ENCODE measurements around the gene CDC20.

CDC20 gene

DNA sequence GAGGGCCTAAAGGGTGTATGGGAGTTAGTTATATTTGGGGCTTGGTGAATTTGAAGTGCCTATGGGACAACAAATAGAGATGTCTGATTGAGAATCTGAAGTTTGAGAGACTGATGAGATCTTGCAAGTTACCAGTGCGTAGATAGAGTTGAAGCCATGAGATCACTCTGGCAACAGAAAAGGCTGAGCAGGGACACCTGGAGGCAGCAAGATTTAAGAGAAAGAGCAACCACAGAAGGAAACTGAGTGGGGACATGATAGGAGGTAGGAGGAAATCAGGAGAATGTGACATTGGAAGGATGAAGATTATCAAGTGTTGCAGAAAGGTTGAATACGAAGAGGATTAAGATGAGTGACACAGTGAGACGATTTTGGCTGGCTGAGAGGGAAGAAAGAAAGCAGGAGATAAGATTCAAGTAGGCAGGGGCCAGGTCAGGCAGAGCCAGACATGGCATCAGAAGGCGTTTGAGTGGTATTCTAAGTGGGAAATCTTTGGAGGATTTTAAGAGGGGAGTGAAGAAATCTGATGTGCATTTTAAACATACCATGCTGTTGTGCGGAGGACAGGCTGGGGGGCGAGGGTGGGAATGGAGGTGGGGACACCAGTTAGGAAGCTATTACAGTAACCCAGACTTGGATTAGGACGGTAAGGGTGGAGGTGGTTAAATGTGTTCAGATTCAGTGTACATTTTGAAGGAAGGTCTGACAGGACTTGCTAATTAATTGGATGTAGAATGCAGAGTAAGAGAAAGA lies 24.2 kb upstream of the CDC20 start:
- H3K9me3 ChIP-seq (ENCODE audit: control insufficient read depth, insufficient read depth, low read length), result no peaks in the 10 kb centered on the region
- no peaks in the 10 kb centered on the region for H3K36me3 ChIP-seq (ENCODE audit: control insufficient read depth, insufficient read depth, low read length)
- no peak overlapping the region for H3K4me3 ChIP-seq (ENCODE audit: low read depth, low read length)
- H3K9ac ChIP-seq (ENCODE audit: low read depth, low read length), result no peak overlapping the region
- no peaks in the 10 kb centered on the region for H3K27me3 ChIP-seq (ENCODE audit: control insufficient read depth, insufficient read depth, low read length)
- H3K4me1 ChIP-seq (ENCODE audit: control insufficient read depth, insufficient read depth, low read length), result peaks cover 3% of the 10 kb centered on the region

DNA sequence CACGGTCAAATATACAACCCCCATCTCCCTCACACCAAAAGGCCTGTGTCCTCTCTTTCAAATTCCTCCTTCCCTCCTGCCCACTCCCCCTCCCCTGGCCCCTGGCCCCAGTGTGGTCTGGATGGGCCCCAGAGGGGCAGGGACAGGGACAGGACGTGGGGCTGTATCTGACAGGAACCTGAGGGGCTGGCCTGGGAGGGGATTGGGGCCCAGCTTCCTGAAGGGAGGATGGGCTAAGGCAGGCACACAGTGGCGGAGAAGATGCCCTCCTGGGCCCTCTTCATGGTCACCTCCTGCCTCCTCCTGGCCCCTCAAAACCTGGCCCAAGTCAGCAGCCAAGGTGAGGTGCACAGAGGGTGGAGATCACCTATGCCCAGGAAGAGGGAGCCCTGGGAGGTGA lies 21.2 kb upstream of the CDC20 start, which contains the start of gene MPL:
MPL (plus strand) TSS at position 231 of the 400 bp plus-strand sequence; CDS start at position 262, 31 bp downstream.
- Histone ChIP-seq H3K4me1 (ENCODE audit: control insufficient read depth, insufficient read depth, low read length) (no peaks in the 10 kb centered on the region), H3K36me3 (ENCODE audit: control insufficient read depth, insufficient read depth, low read length) (no peaks in the 10 kb centered on the region), H3K9ac (ENCODE audit: low read depth, low read length) (no peak within 1 kb of the TSS), H3K9me3 (ENCODE audit: control insufficient read depth, insufficient read depth, low read length) (no peaks in the 10 kb centered on the region), H3K4me3 (ENCODE audit: low read depth, low read length) (no peak within 1 kb of the TSS), H3K27me3 (ENCODE audit: control insufficient read depth, insufficient read depth, low read length) (no peaks in the 10 kb centered on the region)

DNA sequence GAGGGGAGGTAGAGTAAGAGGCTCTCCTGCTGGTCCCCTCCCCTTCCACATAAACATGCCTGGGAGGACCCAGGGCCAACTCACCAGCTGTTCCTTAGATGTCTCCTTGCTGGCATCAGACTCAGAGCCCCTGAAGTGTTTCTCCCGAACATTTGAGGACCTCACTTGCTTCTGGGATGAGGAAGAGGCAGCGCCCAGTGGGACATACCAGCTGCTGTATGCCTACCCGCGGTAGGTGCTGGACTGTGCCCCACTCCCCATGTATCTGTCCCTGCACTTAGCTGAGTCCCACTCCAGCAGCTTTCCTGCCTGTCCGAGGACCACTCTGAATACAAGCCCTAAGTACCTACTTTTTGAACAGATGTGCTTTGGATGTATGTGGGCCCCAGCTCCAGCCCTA lies 20.8 kb upstream of the CDC20 start:
- Histone ChIP-seq H3K9me3 (ENCODE audit: control insufficient read depth, insufficient read depth, low read length) (no peaks in the 10 kb centered on the region), H3K27me3 (ENCODE audit: control insufficient read depth, insufficient read depth, low read length) (no peaks in the 10 kb centered on the region), H3K4me1 (ENCODE audit: control insufficient read depth, insufficient read depth, low read length) (no peaks in the 10 kb centered on the region), H3K9ac (ENCODE audit: low read depth, low read length) (no peak overlapping the region), H3K4me3 (ENCODE audit: low read depth, low read length) (no peak overlapping the region), H3K36me3 (ENCODE audit: control insufficient read depth, insufficient read depth, low read length) (no peaks in the 10 kb centered on the region)

DNA sequence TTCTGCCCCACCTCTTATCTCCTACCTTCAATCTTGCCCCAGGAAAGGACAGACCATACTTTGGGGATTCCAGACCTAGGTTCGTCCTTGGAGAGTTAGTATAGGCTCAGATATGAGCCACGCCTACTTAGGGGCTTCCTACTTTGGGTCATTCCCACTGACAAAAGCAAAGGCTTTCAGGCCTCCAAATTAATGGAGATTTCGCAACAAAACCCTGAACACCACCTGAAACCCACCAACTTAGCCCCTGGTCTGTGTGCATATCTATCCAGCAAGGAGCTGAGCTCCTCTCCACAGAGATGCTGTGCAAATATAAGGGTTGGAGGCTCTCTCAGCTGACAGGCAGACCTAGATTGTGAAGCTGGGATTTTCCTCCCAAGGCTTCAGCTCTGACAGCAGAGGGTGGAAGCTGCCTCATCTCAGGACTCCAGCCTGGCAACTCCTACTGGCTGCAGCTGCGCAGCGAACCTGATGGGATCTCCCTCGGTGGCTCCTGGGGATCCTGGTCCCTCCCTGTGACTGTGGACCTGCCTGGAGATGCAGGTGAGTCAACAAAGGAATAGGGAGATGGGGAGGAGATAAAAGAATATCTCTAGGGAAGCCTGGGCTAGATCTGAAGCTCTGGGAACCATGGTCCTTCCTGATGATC lies 19.1 kb upstream of the CDC20 start:
- Histone ChIP-seq H3K36me3 (ENCODE audit: control insufficient read depth, insufficient read depth, low read length) (no peaks in the 10 kb centered on the region), H3K9me3 (ENCODE audit: control insufficient read depth, insufficient read depth, low read length) (no peaks in the 10 kb centered on the region), H3K27me3 (ENCODE audit: control insufficient read depth, insufficient read depth, low read length) (no peaks in the 10 kb centered on the region), H3K9ac (ENCODE audit: low read depth, low read length) (no peak overlapping the region), H3K4me3 (ENCODE audit: low read depth, low read length) (no peak overlapping the region), H3K4me1 (ENCODE audit: control insufficient read depth, insufficient read depth, low read length) (no peaks in the 10 kb centered on the region)

DNA sequence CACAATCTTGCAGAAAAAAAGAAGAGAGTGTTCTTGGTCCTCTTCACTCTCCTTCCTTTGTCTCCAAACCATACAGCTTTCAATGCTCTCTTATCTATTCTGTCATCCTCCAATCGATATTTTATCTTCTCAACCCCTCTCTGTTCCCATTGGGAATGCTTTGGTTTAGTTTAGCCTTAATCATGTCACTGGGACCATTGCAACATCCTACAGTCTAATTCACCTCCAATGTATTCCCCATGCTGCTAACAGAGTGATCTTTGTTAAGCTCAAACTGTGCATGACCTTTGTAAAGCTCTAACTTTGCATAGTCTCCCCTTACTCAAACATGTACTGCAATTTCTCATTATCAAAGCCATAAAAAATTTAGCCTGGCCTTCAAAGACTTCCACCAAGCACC lies 18.2 kb upstream of the CDC20 start:
- Histone ChIP-seq H3K9me3 (ENCODE audit: control insufficient read depth, insufficient read depth, low read length) (no peaks in the 10 kb centered on the region), H3K4me1 (ENCODE audit: control insufficient read depth, insufficient read depth, low read length) (no peaks in the 10 kb centered on the region), H3K27me3 (ENCODE audit: control insufficient read depth, insufficient read depth, low read length) (no peaks in the 10 kb centered on the region), H3K36me3 (ENCODE audit: control insufficient read depth, insufficient read depth, low read length) (no peaks in the 10 kb centered on the region), H3K4me3 (ENCODE audit: low read depth, low read length) (no peak overlapping the region), H3K9ac (ENCODE audit: low read depth, low read length) (no peak overlapping the region)

DNA sequence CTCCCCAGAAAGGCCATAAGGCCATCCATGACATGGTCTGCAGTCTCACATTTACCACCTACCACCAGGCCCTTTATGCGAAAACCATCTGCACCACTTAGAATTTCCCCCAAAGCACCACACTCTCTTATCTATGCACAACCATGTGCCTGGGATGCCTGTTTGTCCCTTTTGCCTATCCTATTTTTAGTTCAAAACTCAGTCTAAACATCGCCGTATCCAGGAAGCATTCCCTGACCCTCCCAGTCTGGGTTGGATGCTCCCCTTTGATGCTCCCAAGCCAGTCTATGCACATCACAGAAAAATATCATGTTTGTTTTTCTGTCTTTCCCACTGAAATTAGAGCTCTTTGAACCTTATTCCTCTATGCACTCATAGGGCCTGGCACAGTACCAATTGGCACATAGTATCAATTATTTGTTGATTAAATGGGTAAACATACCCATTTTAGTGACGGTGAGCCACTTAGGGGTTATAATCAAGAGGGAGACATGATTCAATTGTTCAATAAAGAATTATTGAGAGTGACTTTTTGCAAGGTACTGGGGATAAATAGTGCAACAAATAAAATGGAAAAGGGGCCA lies 14.4 kb upstream of the CDC20 start:
- no peak overlapping the region for H3K9ac ChIP-seq (ENCODE audit: low read depth, low read length)
- no peak overlapping the region for H3K4me3 ChIP-seq (ENCODE audit: low read depth, low read length)
- H3K4me1 ChIP-seq (ENCODE audit: control insufficient read depth, insufficient read depth, low read length), result peaks cover 2% of the 10 kb centered on the region
- H3K9me3 ChIP-seq (ENCODE audit: control insufficient read depth, insufficient read depth, low read length), result no peaks in the 10 kb centered on the region
- peaks cover 21% of the 10 kb centered on the region for H3K27me3 ChIP-seq (ENCODE audit: control insufficient read depth, insufficient read depth, low read length)
- H3K36me3 ChIP-seq (ENCODE audit: control insufficient read depth, insufficient read depth, low read length), result no peaks in the 10 kb centered on the region

DNA sequence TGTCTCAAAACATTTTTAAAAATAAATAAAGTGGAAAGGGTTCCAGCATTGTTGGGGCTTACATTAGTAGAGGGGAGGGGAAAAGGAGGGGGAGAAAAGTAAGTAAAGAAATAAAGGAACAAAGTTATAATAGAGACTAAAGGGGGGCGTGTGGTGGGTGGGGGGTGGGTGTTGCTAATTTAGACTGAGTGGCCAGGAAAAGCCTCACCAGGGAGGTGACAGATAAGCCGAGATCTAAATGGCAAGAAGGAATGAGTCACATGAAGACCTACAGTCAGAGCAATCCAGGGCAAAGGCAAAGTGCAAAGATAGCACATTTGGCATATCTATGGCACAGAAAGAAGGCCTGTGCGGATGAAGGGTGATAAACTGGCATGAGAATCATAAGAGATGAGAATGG lies 13.7 kb upstream of the CDC20 start:
- no peak overlapping the region for H3K4me3 ChIP-seq (ENCODE audit: low read depth, low read length)
- no peaks in the 10 kb centered on the region for H3K9me3 ChIP-seq (ENCODE audit: control insufficient read depth, insufficient read depth, low read length)
- H3K4me1 ChIP-seq (ENCODE audit: control insufficient read depth, insufficient read depth, low read length), result peaks cover 7% of the 10 kb centered on the region
- H3K27me3 ChIP-seq (ENCODE audit: control insufficient read depth, insufficient read depth, low read length), result peaks cover 21% of the 10 kb centered on the region
- no peaks in the 10 kb centered on the region for H3K36me3 ChIP-seq (ENCODE audit: control insufficient read depth, insufficient read depth, low read length)
- no peak overlapping the region for H3K9ac ChIP-seq (ENCODE audit: low read depth, low read length)

DNA sequence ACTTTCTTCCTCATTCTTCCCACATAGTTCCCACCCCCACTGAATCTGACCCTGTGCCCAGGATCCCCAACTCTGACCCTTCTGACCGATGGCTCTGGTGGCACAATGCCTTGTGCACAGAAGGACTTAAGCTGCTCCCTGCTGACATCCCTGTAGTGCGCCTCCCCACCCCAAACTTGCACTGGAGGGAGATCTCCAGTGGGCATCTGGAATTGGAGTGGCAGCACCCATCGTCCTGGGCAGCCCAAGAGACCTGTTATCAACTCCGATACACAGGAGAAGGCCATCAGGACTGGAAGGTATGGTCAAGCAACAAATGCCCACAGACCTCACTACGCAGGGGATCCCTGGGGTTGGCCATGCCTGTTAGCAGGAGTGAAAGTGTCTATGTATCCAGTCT lies 12.1 kb upstream of the CDC20 start:
- Histone ChIP-seq H3K9me3 (ENCODE audit: control insufficient read depth, insufficient read depth, low read length) (no peaks in the 10 kb centered on the region), H3K4me1 (ENCODE audit: control insufficient read depth, insufficient read depth, low read length) (peaks cover 10% of the 10 kb centered on the region), H3K4me3 (ENCODE audit: low read depth, low read length) (no peak overlapping the region), H3K27me3 (ENCODE audit: control insufficient read depth, insufficient read depth, low read length) (peaks cover 21% of the 10 kb centered on the region), H3K36me3 (ENCODE audit: control insufficient read depth, insufficient read depth, low read length) (no peaks in the 10 kb centered on the region), H3K9ac (ENCODE audit: low read depth, low read length) (no peak overlapping the region)

DNA sequence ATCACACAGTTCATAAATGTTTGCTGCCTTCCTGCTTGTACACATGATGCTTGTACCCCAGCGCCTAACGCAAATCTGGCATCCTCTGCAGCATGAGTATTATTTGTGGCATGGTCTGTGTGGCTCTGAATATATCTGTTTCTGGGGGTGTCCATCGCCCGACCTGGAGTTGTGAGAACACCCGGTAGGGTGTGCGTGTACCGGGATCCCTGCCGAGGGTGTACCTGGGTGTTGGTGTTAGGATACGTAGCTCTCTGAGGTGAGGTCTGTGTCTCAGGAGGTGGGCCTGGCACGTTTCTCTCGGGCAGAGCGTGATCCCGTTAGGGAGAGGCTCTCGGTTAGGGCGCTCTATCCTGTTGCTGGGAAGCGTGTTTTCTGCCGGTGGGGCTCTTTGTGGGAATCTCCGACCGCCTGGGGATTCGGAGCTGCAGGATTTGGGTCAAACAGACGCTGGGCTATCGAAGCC lies 10.4 kb upstream of the CDC20 start:
- H3K9me3 ChIP-seq (ENCODE audit: control insufficient read depth, insufficient read depth, low read length), result no peaks in the 10 kb centered on the region
- H3K36me3 ChIP-seq (ENCODE audit: control insufficient read depth, insufficient read depth, low read length), result no peaks in the 10 kb centered on the region
- H3K9ac ChIP-seq (ENCODE audit: low read depth, low read length), result peak overlapping the region; percentile 65
- H3K27me3 ChIP-seq (ENCODE audit: control insufficient read depth, insufficient read depth, low read length), result peaks cover 21% of the 10 kb centered on the region
- H3K4me1 ChIP-seq (ENCODE audit: control insufficient read depth, insufficient read depth, low read length), result peaks cover 10% of the 10 kb centered on the region
- peak overlapping the region; percentile 95 for H3K4me3 ChIP-seq (ENCODE audit: low read depth, low read length)

DNA sequence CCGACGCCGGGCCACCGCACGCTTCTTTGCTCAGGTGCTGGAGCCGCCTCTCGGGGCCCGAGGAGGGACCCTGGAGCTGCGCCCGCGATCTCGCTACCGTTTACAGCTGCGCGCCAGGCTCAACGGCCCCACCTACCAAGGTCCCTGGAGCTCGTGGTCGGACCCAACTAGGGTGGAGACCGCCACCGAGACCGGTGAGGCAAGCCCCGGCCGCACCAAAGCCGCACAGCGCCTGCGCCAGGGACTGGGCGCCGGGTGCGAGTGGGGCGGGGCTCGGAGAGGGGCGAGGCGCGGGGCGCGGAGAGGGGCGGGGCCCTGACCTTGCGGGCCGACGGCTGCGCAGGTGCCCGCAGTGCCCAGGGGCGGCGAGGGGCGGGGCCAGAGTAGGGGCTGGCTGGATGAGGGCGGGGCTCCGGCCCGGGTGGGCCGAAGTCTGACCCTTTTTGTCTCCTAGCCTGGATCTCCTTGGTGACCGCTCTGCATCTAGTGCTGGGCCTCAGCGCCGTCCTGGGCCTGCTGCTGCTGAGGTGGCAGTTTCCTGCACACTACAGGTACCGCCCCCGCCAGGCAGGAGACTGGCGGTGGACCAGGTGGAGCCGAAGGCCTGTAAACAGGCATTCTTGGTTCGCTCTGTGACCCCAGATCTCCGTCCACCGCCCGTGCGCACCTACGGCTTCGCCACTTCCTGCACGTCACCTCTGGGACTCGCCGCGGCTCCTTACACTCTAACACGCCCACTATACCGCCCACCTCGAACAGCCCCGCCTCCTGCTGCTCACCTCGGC lies 9.8 kb upstream of the CDC20 start:
- no peaks in the 10 kb centered on the region for H3K36me3 ChIP-seq (ENCODE audit: control insufficient read depth, insufficient read depth, low read length)
- peaks cover 21% of the 10 kb centered on the region for H3K27me3 ChIP-seq (ENCODE audit: control insufficient read depth, insufficient read depth, low read length)
- no peaks in the 10 kb centered on the region for H3K9me3 ChIP-seq (ENCODE audit: control insufficient read depth, insufficient read depth, low read length)
- peaks cover 10% of the 10 kb centered on the region for H3K4me1 ChIP-seq (ENCODE audit: control insufficient read depth, insufficient read depth, low read length)
- H3K4me3 ChIP-seq (ENCODE audit: low read depth, low read length), result peak overlapping the region; percentile 95
- H3K9ac ChIP-seq (ENCODE audit: low read depth, low read length), result peak overlapping the region; percentile 92

DNA sequence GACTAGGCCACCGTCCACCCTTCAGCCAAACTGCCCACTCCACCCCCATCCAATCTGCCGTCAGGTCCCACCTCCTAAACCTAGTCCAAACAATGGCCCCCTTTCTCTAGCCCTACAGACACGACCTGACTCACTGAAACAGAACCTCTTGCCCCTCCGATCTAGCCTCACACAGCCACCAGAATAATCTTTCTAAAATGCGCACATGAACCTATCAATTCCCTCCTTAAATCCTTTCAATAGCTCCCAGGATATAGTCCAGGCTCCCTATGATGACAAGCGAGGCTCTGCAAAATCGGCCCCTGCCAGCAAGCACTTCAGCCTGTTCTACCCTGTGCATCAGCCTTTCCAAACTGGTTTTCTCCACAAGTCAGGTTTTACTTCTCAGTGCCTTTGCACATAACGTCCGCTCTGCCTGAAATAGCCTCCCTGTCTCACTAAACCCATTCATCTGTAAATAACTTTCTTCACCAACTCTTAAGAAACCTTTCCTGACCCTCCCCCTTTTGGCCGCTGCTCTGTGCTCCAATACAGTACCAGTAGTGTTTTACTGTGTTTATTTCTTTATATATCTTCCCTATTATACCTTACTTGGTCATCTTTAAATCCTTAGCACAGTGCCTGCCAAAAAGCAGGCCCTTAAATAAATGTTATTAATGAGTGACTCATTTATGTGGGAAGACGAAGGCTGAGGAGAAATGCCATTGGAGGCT lies 9.0 kb upstream of the CDC20 start:
- Histone ChIP-seq H3K27me3 (ENCODE audit: control insufficient read depth, insufficient read depth, low read length) (peaks cover 21% of the 10 kb centered on the region), H3K9me3 (ENCODE audit: control insufficient read depth, insufficient read depth, low read length) (no peaks in the 10 kb centered on the region), H3K9ac (ENCODE audit: low read depth, low read length) (peak overlapping the region; percentile 85), H3K36me3 (ENCODE audit: control insufficient read depth, insufficient read depth, low read length) (no peaks in the 10 kb centered on the region), H3K4me3 (ENCODE audit: low read depth, low read length) (peak overlapping the region; percentile 95), H3K4me1 (ENCODE audit: control insufficient read depth, insufficient read depth, low read length) (peaks cover 10% of the 10 kb centered on the region)
